Dendritic cell treated with granulocyte-macrophage colony-stimulating factor and Interleukin-4, amounts not matched to agents 40 ng/mL and 50 ng/mL, for 4 days (primary cell): ENCODE measurements around the gene SIK3.
A peak's percentile ranks its signal among the peaks of the same experiment; 100 is the strongest.

Experiments
- H3K27ac Mint-ChIP-seq: one replicate; pipeline ENCODE4 v1.8.0; 2022; ENCODE audit warnings: mild to moderate bottlenecking, mixed read lengths
- H3K27me3 Mint-ChIP-seq: one replicate; pipeline ENCODE4 v1.8.0; 2022; ENCODE audit warnings: mild to moderate bottlenecking, mixed read lengths
- H3K36me3 Mint-ChIP-seq: one replicate; pipeline ENCODE4 v1.8.0; 2022; ENCODE audit warnings: low read depth, mixed read lengths
- H3K4me1 Mint-ChIP-seq: one replicate; pipeline ENCODE4 v1.8.0; 2022; ENCODE audit warnings: low read depth, mixed read lengths
- H3K4me3 Mint-ChIP-seq: one replicate; pipeline ENCODE4 v1.8.0; 2022; ENCODE audit warnings: mild to moderate bottlenecking, moderate library complexity, mixed read lengths
- H3K9me3 Mint-ChIP-seq: one replicate; pipeline ENCODE4 v1.8.0; 2022; ENCODE audit warnings: mixed read lengths
- intact Hi-C: fragments of 100-400 bp; cut with micrococcal nuclease; formaldehyde crosslinking; loops from one replicate; pipeline ENCODE4 v1.15.0; 2022

SIK3 gene

GRCh38 chr11:116911976-116912734 is 186.1 kb downstream of the SIK3 start:
- H3K9me3 Mint-ChIP-seq: no peaks in the 10 kb centered on the region
- intact Hi-C loops: no loop called here

GRCh38 chr11:116910847-116911246 is 187.4 kb downstream of the SIK3 start:
- H3K4me3 Mint-ChIP-seq: no peak overlapping the region
- H3K36me3 Mint-ChIP-seq: no peaks in the 10 kb centered on the region
- H3K9me3 Mint-ChIP-seq: no peaks in the 10 kb centered on the region
- no peaks in the 10 kb centered on the region for H3K27me3 Mint-ChIP-seq
- intact Hi-C loops: no loop called here
- peaks cover 65% of the 10 kb centered on the region for H3K4me1 Mint-ChIP-seq
- peak overlapping the region; percentile 19 for H3K27ac Mint-ChIP-seq

More at GRCh38 chr11:116911976-116912734, 186.1 kb downstream of the SIK3 start:
- Mint-ChIP-seq H3K36me3 (no peaks in the 10 kb centered on the region), H3K27me3 (no peaks in the 10 kb centered on the region), H3K4me3 (no peak overlapping the region), H3K4me1 (peaks cover 55% of the 10 kb centered on the region), H3K27ac (peak overlapping the region; percentile 11)

GRCh38 chr11:116910378-116910777 is 187.8 kb downstream of the SIK3 start:
- Mint-ChIP-seq H3K4me3 (no peak overlapping the region), H3K27me3 (no peaks in the 10 kb centered on the region), H3K4me1 (peaks cover 67% of the 10 kb centered on the region), H3K27ac (peak overlapping the region; percentile 19), H3K36me3 (no peaks in the 10 kb centered on the region), H3K9me3 (no peaks in the 10 kb centered on the region)
- intact Hi-C loops: no loop called here

GRCh38 chr11:116909245-116909644 is 189.0 kb downstream of the SIK3 start:
- H3K9me3 Mint-ChIP-seq: no peaks in the 10 kb centered on the region
- no peaks in the 10 kb centered on the region for H3K36me3 Mint-ChIP-seq
- no peaks in the 10 kb centered on the region for H3K27me3 Mint-ChIP-seq
- intact Hi-C loops: no loop called here
- no peak overlapping the region for H3K27ac Mint-ChIP-seq
- H3K4me3 Mint-ChIP-seq: no peak overlapping the region
- H3K4me1 Mint-ChIP-seq: peaks cover 67% of the 10 kb centered on the region

- H3K4me1 Mint-ChIP-seq: peaks cover 41% of the 10 kb centered on the region
Observed at GRCh38 chr11:116906479-116906878, 191.7 kb downstream of the SIK3 start.

GRCh38 chr11:116903090-116903489 is 195.1 kb downstream of the SIK3 start:
- Mint-ChIP-seq H3K27ac (no peak overlapping the region), H3K27me3 (no peaks in the 10 kb centered on the region), H3K4me1 (peaks cover 20% of the 10 kb centered on the region), H3K9me3 (no peaks in the 10 kb centered on the region), H3K36me3 (peaks cover 21% of the 10 kb centered on the region), H3K4me3 (no peak overlapping the region)
- intact Hi-C loops: no loop called here

More at GRCh38 chr11:116906479-116906878, 191.7 kb downstream of the SIK3 start:
- intact Hi-C loops: no loop called here
- no peaks in the 10 kb centered on the region for H3K9me3 Mint-ChIP-seq
- no peak overlapping the region for H3K4me3 Mint-ChIP-seq
- H3K27me3 Mint-ChIP-seq: no peaks in the 10 kb centered on the region
- H3K27ac Mint-ChIP-seq: peak overlapping the region; percentile 16
- peaks cover 10% of the 10 kb centered on the region for H3K36me3 Mint-ChIP-seq

GRCh38 chr11:116901964-116902688 is 196.1 kb downstream of the SIK3 start:
- intact Hi-C loops: no loop called here
- H3K27ac Mint-ChIP-seq: no peak overlapping the region
- H3K4me3 Mint-ChIP-seq: no peak overlapping the region
- peaks cover 25% of the 10 kb centered on the region for H3K36me3 Mint-ChIP-seq
- no peaks in the 10 kb centered on the region for H3K9me3 Mint-ChIP-seq
- H3K27me3 Mint-ChIP-seq: no peaks in the 10 kb centered on the region
- H3K4me1 Mint-ChIP-seq: peaks cover 16% of the 10 kb centered on the region

- Mint-ChIP-seq H3K27me3 (no peaks in the 10 kb centered on the region), H3K4me1 (peaks cover 11% of the 10 kb centered on the region), H3K4me3 (no peak overlapping the region), H3K27ac (no peak overlapping the region), H3K9me3 (no peaks in the 10 kb centered on the region), H3K36me3 (peaks cover 34% of the 10 kb centered on the region)
- intact Hi-C loops: no loop called here
Observed at GRCh38 chr11:116901211-116901610, 197.0 kb downstream of the SIK3 start.

GRCh38 chr11:116896211-116896610 is 202.0 kb downstream of the SIK3 start:
- H3K4me1 Mint-ChIP-seq: peaks cover 20% of the 10 kb centered on the region
- no peak overlapping the region for H3K27ac Mint-ChIP-seq
- intact Hi-C loops: no loop called here
- no peak overlapping the region for H3K4me3 Mint-ChIP-seq
- peaks cover 63% of the 10 kb centered on the region for H3K36me3 Mint-ChIP-seq
- H3K9me3 Mint-ChIP-seq: no peaks in the 10 kb centered on the region
- no peaks in the 10 kb centered on the region for H3K27me3 Mint-ChIP-seq

- H3K27ac Mint-ChIP-seq: peak overlapping the region; percentile 1
- no peak overlapping the region for H3K4me3 Mint-ChIP-seq
- H3K4me1 Mint-ChIP-seq: peaks cover 23% of the 10 kb centered on the region
- intact Hi-C loops: no loop called here
- H3K27me3 Mint-ChIP-seq: no peaks in the 10 kb centered on the region
- no peaks in the 10 kb centered on the region for H3K9me3 Mint-ChIP-seq
- peaks cover 63% of the 10 kb centered on the region for H3K36me3 Mint-ChIP-seq
Observed at GRCh38 chr11:116895048-116895757, 203.0 kb downstream of the SIK3 start.

- intact Hi-C loops: no loop called here
Observed at GRCh38 chr11:116893906-116894305, 204.3 kb downstream of the SIK3 start.

GRCh38 chr11:116893437-116893836 is 204.8 kb downstream of the SIK3 start:
- intact Hi-C loops: no loop called here
- no peak overlapping the region for H3K27ac Mint-ChIP-seq

More at GRCh38 chr11:116893906-116894305, 204.3 kb downstream of the SIK3 start:
- H3K27me3 Mint-ChIP-seq: no peaks in the 10 kb centered on the region
- no peaks in the 10 kb centered on the region for H3K9me3 Mint-ChIP-seq
- no peak overlapping the region for H3K27ac Mint-ChIP-seq
- peaks cover 24% of the 10 kb centered on the region for H3K4me1 Mint-ChIP-seq
- no peak overlapping the region for H3K4me3 Mint-ChIP-seq
- peaks cover 55% of the 10 kb centered on the region for H3K36me3 Mint-ChIP-seq

GRCh38 chr11:116892374-116892773 is 205.9 kb downstream of the SIK3 start:
- intact Hi-C loops: no loop called here
- no peak overlapping the region for H3K27ac Mint-ChIP-seq
- H3K36me3 Mint-ChIP-seq: peaks cover 59% of the 10 kb centered on the region

More at GRCh38 chr11:116893437-116893836, 204.8 kb downstream of the SIK3 start:
- Mint-ChIP-seq H3K4me1 (peaks cover 24% of the 10 kb centered on the region), H3K9me3 (no peaks in the 10 kb centered on the region), H3K36me3 (peaks cover 55% of the 10 kb centered on the region), H3K4me3 (no peak overlapping the region), H3K27me3 (no peaks in the 10 kb centered on the region)

GRCh38 chr11:116891746-116892145 is 206.5 kb downstream of the SIK3 start:
- H3K4me3 Mint-ChIP-seq: no peak overlapping the region
- H3K27me3 Mint-ChIP-seq: no peaks in the 10 kb centered on the region
- intact Hi-C loops: no loop called here

More at GRCh38 chr11:116892374-116892773, 205.9 kb downstream of the SIK3 start:
- Mint-ChIP-seq H3K4me3 (no peak overlapping the region), H3K9me3 (no peaks in the 10 kb centered on the region), H3K4me1 (peaks cover 24% of the 10 kb centered on the region), H3K27me3 (no peaks in the 10 kb centered on the region)

More at GRCh38 chr11:116891746-116892145, 206.5 kb downstream of the SIK3 start:
- no peaks in the 10 kb centered on the region for H3K9me3 Mint-ChIP-seq
- no peak overlapping the region for H3K27ac Mint-ChIP-seq
- peaks cover 56% of the 10 kb centered on the region for H3K36me3 Mint-ChIP-seq
- H3K4me1 Mint-ChIP-seq: peaks cover 24% of the 10 kb centered on the region
